DMS53 treated with DMSO at 0.1 percent for 48 hours (cell line): Measurements from ENCODE around the gene RHAG.

Experiments
- DNase-seq: peaks from one replicate; lab custom pipeline; 2025; ENCODE audit not compliant: unreplicated experiment; lab: John Stamatoyannopoulos, UW

Gene RHAG

DNA sequence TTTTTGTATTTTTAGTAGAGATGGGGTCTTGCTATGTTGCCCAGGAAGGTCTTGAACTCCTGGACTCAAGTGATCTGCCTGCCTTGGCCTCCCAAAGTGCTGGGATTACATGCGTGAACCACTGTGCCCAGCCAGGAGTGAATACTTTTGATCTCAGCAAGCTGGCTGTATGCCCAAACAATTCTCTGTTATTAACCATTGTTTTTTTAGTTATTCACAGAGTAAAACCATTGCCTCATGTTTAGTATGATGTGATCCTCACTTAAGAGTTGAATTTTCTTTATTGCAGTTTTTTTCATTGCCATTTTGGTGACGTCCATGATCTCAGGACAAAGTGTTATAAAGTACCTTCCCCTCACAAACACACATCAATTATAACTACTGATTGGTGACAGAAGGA is 71.4 kb downstream of the RHAG start:
- no peak for DNase-seq

DNA sequence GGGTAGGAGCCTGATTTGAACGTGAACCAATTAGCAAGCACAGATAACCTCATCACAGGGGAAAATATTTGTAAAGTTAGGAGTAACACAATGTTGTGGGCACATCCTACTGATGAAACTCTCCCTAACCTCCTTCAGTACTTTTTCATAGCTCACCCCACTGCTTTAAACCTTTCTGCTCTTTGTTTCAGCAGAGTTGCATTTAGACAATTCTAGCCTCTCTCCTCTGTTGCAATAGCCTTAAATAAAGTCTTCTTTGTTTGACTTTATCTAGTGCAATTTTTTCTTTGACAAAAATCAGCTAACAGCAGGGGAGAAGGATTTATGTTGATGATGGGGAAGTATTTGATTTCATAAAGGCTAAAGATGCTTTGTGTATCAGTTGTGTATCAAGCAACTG is 72.1 kb downstream of the RHAG start:
- DNase-seq, result no peak

DNA sequence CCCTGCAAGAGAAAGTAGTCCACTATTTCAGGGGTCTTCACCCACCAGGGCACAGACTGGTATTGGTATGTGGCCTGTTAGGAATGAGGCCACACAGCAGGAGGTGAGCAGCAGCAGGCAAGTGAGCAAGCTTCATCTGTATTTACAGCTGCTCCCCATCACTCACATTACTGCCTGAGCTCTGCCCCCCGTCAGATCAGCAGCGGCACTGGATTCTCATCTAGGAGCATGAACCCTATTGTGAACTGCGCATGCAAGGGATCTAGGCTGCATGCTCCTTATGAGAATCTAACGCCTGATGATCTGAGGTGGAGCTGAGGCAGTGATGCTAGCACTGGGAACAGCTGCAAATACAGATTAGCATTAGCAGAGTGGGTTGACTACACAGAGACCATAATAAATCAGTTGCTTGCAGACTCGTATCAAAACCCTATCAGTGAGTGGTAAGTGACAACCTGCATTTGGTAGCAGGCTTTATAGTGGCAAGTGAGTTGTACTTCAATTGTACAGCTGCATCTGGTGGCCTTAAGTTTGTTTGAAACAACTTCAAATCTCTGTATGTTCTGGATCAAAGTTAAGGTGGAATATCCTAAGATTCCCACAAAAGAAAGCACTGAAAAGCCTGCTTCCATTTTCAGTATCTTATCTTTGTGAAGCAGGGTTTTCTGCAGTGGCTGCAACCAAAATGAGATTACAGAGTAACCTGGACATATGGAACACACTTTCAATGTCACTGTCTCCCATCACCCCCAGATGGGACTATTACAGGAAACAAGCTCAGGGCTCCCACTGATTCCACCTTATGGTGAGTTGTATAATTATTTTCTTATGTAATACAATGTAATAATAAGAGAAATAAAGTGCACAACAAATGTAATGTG is 73.4 kb downstream of the RHAG start:
- DNase-seq, result no peak

DNA sequence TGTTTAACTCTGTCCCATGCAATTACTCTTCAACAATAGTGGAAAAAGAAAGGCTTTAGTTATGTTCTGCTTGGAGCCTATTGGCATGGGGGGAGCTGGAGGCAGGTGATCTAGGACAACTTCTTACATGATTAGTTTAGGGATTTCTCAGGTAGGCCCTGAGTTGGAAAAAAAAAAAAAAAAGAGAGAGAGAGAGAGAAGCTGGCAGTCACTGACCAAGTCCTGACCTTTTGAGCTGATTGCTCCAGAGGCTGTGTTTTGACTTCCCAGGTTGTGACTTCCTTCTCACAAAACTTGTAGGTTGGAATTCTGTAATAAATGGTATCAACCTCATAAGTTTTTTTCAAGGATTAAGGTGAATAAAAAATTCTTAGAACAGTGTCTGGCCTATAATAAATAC is 78.4 kb downstream of the RHAG start:
- no peak for DNase-seq

DNA sequence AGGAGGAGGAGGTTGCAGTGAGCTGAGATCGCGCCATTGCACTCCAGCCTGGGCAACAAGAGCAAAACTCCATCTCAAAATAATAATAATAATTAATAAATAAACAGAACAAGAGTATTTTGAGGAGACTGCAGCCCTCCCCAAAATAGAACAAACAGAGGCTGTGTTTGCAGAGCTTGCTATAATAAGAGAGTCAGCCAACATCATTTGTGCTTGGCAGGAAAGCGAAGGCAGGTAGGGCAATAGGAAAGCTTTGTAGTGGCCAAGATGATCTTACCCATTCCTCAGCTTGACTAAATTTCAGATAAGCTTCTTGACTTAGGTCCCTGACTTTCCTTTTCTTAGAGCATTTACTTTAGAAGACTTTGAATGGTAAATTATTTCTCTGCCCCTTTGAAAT is 79.5 kb downstream of the RHAG start:
- no peak for DNase-seq

DNA sequence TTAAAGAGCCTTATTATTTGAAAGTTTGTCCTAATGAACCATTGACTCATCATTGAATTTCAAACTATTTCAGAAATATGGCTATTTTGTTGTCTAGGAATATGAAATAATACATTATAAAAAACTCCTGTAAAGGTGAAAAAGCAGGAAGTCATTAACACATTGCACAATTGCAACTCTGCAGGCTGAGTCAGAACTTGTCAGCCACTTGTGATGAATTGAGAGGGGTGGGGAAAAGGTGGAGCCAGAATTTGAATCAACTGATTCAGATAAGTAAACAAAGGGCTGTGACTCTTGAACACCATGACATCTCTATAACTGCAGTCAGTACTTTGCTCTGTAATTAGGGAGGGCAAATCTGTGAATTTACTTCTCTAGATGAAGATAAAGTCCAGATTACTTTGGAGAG is 80.2 kb downstream of the RHAG start:
- peak; percentile 88 for DNase-seq

DNA sequence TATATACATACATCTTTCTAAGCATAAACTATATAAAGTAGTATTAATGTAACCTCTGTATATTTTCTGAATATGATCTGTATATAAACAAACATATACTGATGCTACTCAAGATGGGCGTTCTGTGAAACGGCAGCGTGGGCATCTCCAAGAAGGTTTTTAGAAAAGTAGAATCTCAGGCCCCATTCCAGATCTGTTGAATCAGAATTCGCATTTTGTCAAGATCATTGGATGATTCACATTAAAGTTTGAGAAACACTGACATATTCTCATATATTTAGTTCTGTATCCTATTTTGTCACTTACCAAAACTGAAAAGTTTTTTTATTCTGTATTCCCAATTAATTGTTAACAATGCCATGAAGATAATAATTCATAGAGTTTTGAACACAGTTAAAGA is 80.7 kb downstream of the RHAG start:
- DNase-seq, result no peak
